Measurements from ENCODE around the gene MAPK12.
"Not testable (repeated sequence)": the region's sequence is repeated elsewhere in the genome, so short reads cannot be mapped to it uniquely, and the experiment has no call there.

Gene MAPK12

GRCh38 chr22:50210378-50211139 lies 50.9 kb downstream of the MAPK12 start:
- DNase-seq = no peak

DNA sequence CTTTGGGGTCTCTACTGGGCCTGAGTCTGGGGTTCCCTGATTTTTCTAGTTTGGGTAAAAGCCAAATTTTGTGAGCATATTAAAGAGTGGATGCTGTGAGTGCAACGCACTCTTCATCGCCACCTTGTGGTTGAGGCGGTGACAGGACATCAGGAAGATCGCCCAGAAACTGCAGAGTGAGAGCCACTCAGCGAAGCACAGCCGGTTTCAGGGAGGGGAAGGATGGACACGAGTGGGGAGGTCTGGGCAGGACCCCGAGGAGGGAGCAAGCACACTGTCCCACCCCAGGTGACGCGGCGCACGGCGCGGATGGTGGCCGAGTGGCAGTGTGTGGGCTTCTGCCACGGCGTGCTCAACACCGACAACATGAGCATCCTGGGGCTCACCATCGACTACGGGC lies 51.6 kb downstream of the MAPK12 start:
- peak; percentile 22 for DNase-seq

DNA sequence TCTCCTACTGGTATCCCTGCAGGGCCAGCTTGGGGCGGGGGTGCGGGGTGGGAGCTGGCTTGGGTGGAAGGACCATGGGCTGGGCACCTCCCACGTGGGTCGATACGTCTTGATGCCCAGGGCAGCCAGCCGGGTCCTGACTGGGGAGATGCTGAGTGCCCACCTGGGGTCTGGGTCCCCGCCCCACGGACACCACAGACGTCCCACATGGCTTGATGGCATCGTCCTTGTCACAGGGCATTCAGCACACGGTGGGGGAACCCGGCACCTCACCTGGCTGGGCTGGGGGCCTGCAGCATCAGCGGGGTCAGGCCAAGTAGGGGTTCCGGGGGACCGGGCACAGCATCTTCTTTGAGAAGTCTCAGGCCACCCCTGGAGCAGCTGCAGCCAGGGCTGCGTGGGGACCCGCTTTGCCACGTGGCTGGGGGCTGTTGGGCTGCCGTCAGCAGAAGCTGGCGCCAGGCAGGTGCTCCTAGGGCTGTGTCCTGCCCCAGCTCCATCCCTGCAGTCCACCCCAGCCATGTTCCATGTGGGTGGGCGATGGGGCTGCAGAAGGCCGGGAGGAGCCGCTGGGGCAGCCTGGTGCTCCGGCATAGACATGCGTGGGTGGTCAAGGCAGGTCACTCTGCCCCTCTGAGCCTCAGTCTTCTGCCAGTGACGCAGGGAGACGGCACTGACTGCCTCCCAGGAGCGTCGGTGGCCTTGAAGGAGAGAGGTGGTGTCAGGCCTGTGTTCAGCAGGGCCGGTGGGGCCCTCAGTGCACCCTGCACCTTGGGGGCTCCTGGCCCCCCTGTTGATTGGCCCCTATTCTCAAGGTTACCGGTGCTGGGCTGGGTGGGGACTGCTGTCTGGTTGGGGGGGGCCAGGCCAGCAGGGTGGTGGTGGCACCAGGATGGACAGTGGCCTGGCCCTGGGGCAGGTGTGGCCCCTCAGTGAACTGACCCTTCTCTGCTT lies 52.3 kb downstream of the MAPK12 start:
- DNase-seq = no peak

DNA sequence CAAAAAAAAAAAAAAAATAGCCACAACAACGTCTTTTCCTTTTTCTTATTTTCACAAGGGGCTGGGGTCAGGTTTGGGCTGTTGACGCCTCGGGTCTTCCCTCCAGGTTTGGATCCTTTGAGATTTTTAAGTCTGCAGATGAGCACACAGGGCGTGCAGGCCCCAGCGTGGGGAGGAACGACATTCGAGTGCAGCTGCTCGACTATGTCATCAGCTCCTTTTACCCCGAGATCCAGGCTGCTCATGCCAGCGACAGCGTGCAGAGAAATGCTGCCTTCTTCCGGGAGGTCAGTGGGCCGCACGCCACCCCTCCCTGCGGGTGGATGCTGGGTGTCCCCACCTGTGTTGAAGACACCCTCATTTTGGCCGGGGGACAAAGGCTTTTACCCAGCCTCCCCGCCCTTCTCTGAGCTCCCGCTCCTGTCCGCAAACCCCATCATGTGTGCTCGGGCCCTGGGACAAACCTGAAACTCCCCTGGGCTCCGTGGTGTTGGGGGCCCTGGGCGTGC lies 53.0 kb downstream of the MAPK12 start:
- no peak for DNase-seq

DNA sequence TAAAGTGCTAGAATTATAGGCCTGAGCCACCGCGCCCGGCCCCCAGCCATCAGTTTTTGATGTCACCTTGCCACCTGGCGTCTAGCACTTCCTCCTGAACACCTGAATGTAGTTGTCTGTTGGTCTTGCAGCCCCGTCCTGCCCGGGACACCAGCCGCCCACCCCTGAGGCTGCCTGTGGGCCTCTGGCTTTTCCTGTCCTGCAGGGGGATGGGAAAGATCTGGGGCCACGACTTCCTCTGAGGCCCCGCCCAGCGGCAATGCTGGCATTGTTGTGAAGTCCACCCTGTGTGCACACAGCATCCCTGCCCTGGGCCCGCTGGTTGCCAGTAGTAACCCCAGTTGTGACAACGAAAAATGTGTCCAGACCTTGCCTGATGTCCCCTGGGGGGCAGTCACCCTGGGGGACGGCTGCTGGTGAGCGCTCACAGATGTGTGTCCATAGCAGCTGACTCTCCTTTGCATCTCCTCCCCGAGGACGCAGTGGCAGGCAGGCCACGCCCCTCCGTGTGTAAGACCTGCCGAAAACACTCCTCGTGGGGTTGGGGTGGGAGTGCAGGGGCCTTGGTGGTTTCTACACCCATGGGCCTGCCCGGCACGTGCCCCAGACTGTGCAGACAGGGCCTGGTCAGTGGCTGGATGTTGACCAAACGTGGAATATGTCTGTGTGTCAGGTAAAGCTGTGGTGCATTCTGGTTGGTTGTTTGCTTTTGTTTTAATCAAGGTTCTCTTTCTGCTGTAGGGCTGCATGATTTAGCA lies 53.9 kb downstream of the MAPK12 start:
- DNase-seq = no peak

DNA sequence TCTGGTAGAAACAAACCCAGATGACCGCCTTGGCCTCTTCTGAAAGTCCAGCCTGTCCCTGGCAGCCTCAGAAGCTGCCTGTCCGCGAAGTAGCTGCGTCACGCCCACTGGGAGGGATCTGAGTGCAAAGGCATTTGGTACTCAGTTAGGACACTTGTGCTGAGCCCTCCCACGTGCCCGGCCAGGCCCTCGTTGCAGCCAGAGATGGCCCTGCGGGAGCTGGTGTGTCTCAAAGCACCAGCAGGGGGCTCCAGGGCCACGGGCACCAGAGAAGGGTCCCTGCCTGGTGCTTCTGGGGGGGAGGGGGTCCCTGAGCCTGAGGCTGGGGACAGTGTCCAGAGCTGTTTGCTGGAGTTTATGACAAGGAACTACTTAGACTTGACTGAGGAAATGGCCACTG lies 54.9 kb downstream of the MAPK12 start:
- no peak for DNase-seq

- DNase-seq = no peak
Measured at GRCh38 chr22:50205781-50206569, 55.5 kb downstream of the MAPK12 start.

DNA sequence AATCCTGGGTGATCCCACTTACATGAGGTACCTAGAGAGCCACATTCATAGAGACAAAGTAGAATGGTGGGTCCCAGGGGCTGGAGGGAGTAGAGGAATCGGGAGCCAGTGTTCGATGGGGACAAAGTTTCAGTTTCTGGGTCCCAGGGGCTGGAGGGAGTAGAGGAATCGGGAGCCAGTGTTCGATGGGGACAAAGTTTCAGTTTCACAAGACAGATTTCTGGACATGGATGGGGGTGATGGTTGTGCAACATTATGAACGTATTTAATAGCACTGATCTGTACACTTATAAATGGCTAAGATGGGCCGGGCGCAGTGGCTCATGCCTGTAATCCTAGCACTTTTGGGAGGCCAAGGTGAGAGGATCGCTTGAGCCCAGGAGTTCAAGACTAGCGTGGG lies 56.5 kb downstream of the MAPK12 start:
- DNase-seq = not testable (repeated sequence)

- no peak for DNase-seq
Measured at GRCh38 chr22:50204571-50204970, 56.9 kb downstream of the MAPK12 start.

- DNase-seq = no peak
Measured at GRCh38 chr22:50203288-50203687, 58.2 kb downstream of the MAPK12 start.
